Mesodermal cell (in vitro differentiated cells): ENCODE measurements around the gene YOD1.

Experiments
- H3K27ac ChIP-seq: 2 replicates; pipeline ENCODE4 v1.7.0; 2013; ENCODE audit warnings: mild to moderate bottlenecking, low read depth, low read length, moderate library complexity; ENCODE audit not compliant: severe bottlenecking
- H3K36me3 ChIP-seq: 2 replicates; pipeline ENCODE4 v1.7.1; 2013; ENCODE audit warnings: mild to moderate bottlenecking, low read length, moderate library complexity; ENCODE audit not compliant: control insufficient read depth, insufficient read depth
- H3K4me1 ChIP-seq: one replicate; pipeline ENCODE4 v1.7.1; 2013; ENCODE audit warnings: mild to moderate bottlenecking, low read length; ENCODE audit not compliant: insufficient read depth, control insufficient read depth, poor library complexity, severe bottlenecking
- H3K4me3 ChIP-seq: 2 replicates; pipeline ENCODE4 v1.7.0; 2013; ENCODE audit warnings: low read length, control low read depth, mild to moderate bottlenecking; ENCODE audit not compliant: insufficient read depth, poor library complexity, severe bottlenecking; ENCODE audit errors: extremely low read depth
- H3K9me3 ChIP-seq: 2 replicates; pipeline ENCODE4 v1.7.1; 2013; ENCODE audit warnings: mild to moderate bottlenecking, low read length, moderate library complexity; ENCODE audit not compliant: control insufficient read depth
- WGBS, 2 experiments: methylation state at CpG; one replicate each; pipeline ENCODE4 v1.1.5; 2013; ENCODE audit warnings: missing lambda C conversion rate in 2 of 2; ENCODE audit not compliant: insufficient coverage in 2 of 2; 5-methylcytosine and 5-hydroxymethylcytosine counted together

YOD1 gene

GRCh38 chr1:207025146-207025880 is 25.7 kb downstream of the YOD1 start:
- H3K4me3 ChIP-seq: no peak overlapping the region
- peaks cover 44% of the 10 kb centered on the region for H3K4me1 ChIP-seq
- WGBS, 2 experiments: 25 to 26% methylated on average over 2 to 4 of the region's 5 CpGs
- no peaks in the 10 kb centered on the region for H3K9me3 ChIP-seq
- peak overlapping the region; percentile 90 for H3K27ac ChIP-seq
- no peaks in the 10 kb centered on the region for H3K36me3 ChIP-seq

GRCh38 chr1:207024202-207025145 is 26.5 kb downstream of the YOD1 start:
- Histone ChIP-seq H3K4me3 (no peak overlapping the region), H3K9me3 (no peaks in the 10 kb centered on the region), H3K4me1 (peaks cover 47% of the 10 kb centered on the region), H3K27ac (peak overlapping the region; percentile 92), H3K36me3 (no peaks in the 10 kb centered on the region)
- 70 to 76% methylated on average over 10 to 11 of the region's 18 CpGs for WGBS, 2 experiments

- WGBS, 2 experiments: 96 to 97% methylated on average over 8 of the region's 8 CpGs
- Histone ChIP-seq H3K9me3 (no peaks in the 10 kb centered on the region), H3K27ac (no peak overlapping the region), H3K4me1 (peaks cover 47% of the 10 kb centered on the region), H3K4me3 (no peak overlapping the region), H3K36me3 (no peaks in the 10 kb centered on the region)
Measured at GRCh38 chr1:207022996-207023679, 27.9 kb downstream of the YOD1 start.

GRCh38 chr1:207021876-207022596 is 29.0 kb downstream of the YOD1 start:
- no peak overlapping the region for H3K4me3 ChIP-seq
- peaks cover 40% of the 10 kb centered on the region for H3K4me1 ChIP-seq
- H3K36me3 ChIP-seq: no peaks in the 10 kb centered on the region
- no peaks in the 10 kb centered on the region for H3K9me3 ChIP-seq
- WGBS, 2 experiments: 93 to 97% methylated on average over 13 to 15 of the region's 15 CpGs
- H3K27ac ChIP-seq: no peak overlapping the region

- H3K36me3 ChIP-seq: no peaks in the 10 kb centered on the region
- no peaks in the 10 kb centered on the region for H3K9me3 ChIP-seq
- H3K4me3 ChIP-seq: no peak overlapping the region
- H3K4me1 ChIP-seq: peaks cover 33% of the 10 kb centered on the region
- WGBS, 2 experiments: 72 to 75% methylated on average over 5 to 7 of the region's 8 CpGs
- H3K27ac ChIP-seq: peak overlapping the region; percentile 33
Measured at GRCh38 chr1:207021139-207021861, 29.7 kb downstream of the YOD1 start.

GRCh38 chr1:207020709-207021107 is 30.3 kb downstream of the YOD1 start:
- Histone ChIP-seq H3K4me1 (peaks cover 27% of the 10 kb centered on the region), H3K4me3 (no peak overlapping the region), H3K27ac (peak overlapping the region; percentile 33), H3K36me3 (no peaks in the 10 kb centered on the region), H3K9me3 (no peaks in the 10 kb centered on the region)
- WGBS, 2 experiments: 87 to 100% methylated on average over 2 of the region's 4 CpGs

- H3K36me3 ChIP-seq: no peaks in the 10 kb centered on the region
- WGBS, 2 experiments: 92 to 94% methylated on average over 3 to 5 of the region's 9 CpGs
- peak overlapping the region; percentile 33 for H3K27ac ChIP-seq
- H3K4me1 ChIP-seq: peaks cover 22% of the 10 kb centered on the region
- no peaks in the 10 kb centered on the region for H3K9me3 ChIP-seq
- no peak overlapping the region for H3K4me3 ChIP-seq
Measured at GRCh38 chr1:207020065-207020708, 30.8 kb downstream of the YOD1 start.

- peaks cover 18% of the 10 kb centered on the region for H3K4me1 ChIP-seq
- H3K27ac ChIP-seq: no peak overlapping the region
- WGBS, 2 experiments: 100% methylated on average over 1 of the region's 2 CpGs
- H3K4me3 ChIP-seq: no peak overlapping the region
- no peaks in the 10 kb centered on the region for H3K9me3 ChIP-seq
- H3K36me3 ChIP-seq: no peaks in the 10 kb centered on the region
Measured at GRCh38 chr1:207019661-207020060, 31.3 kb downstream of the YOD1 start.

- 88 to 100% methylated on average over 1 of the region's 2 CpGs for WGBS, 2 experiments
- no peak overlapping the region for H3K4me3 ChIP-seq
- H3K4me1 ChIP-seq: peaks cover 14% of the 10 kb centered on the region
- H3K9me3 ChIP-seq: no peaks in the 10 kb centered on the region
- H3K27ac ChIP-seq: no peak overlapping the region
- H3K36me3 ChIP-seq: no peaks in the 10 kb centered on the region
Measured at GRCh38 chr1:207019161-207019560, 31.8 kb downstream of the YOD1 start.
